Measurements from ENCODE around the gene FAM174C.

FAM174C gene

GRCh38 chr19:1290703-1291651, 15.6 kb downstream of the FAM174C start:
- no peak for DNase-seq
- Histone ChIP-seq H3K9me3 (ENCODE audit: control extremely low read depth in 1 of 5, control insufficient read depth in 4 of 5, insufficient read depth in 2 of 5, low read depth in 1 of 5, low read length in 4 of 5) (no peaks in the 10 kb centered on the region), H3K27ac (ENCODE audit: insufficient read depth in 1 of 2, low read depth in 1 of 2, low read length in 2 of 2, poor library complexity in 1 of 2, severe bottlenecking in 2 of 2) (no peak overlapping the region), H3K36me3 (ENCODE audit: control insufficient read depth in 4 of 4, insufficient read depth in 4 of 4, low read length in 3 of 4) (no peaks in the 10 kb centered on the region), H3K27me3 (replicated peaks in 2 of 5; ENCODE audit: control insufficient read depth in 4 of 5, insufficient read depth in 5 of 5, low read length in 4 of 5) (peaks cover 0 to 92% (median 18%) of the 10 kb centered on the region in 5 experiments), H3K4me3 (ENCODE audit: control insufficient read depth in 1 of 7, extremely low read depth in 1 of 7, insufficient read depth in 4 of 7, low read depth in 2 of 7, low read length in 6 of 7) (no peak overlapping the region), H3K4me1 (ENCODE audit: control extremely low read depth in 1 of 4, control insufficient read depth in 4 of 4, insufficient read depth in 4 of 4, low read length in 3 of 4) (peaks cover 0 to 20% (median 14%) of the 10 kb centered on the region in 4 experiments)
- POLR2A ChIA-PET: no interaction called here
- CTCF ChIA-PET: interaction anchor here (0.8 to 1.3 kb wide), 2 partner anchors 12 to 13 kb away, joined by 3 to 6 read pairs; no protein-coding TSS in a partner anchor
- 89% methylated on average over 36 of the region's 40 CpGs for whole genome bisulfite sequencing (ENCODE audit: insufficient coverage)

GRCh38 chr19:1291761-1292418, 16.6 kb downstream of the FAM174C start:
- Histone ChIP-seq H3K9me3 (ENCODE audit: control extremely low read depth in 1 of 5, control insufficient read depth in 4 of 5, insufficient read depth in 2 of 5, low read depth in 1 of 5, low read length in 4 of 5) (no peaks in the 10 kb centered on the region), H3K4me1 (ENCODE audit: control extremely low read depth in 1 of 4, control insufficient read depth in 4 of 4, insufficient read depth in 4 of 4, low read length in 3 of 4) (peaks cover 0 to 14% (median 12%) of the 10 kb centered on the region in 4 experiments), H3K4me3 (ENCODE audit: control insufficient read depth in 1 of 7, extremely low read depth in 1 of 7, insufficient read depth in 4 of 7, low read depth in 2 of 7, low read length in 6 of 7) (no peak overlapping the region), H3K36me3 (ENCODE audit: control insufficient read depth in 4 of 4, insufficient read depth in 4 of 4, low read length in 3 of 4) (no peaks in the 10 kb centered on the region), H3K27ac (ENCODE audit: insufficient read depth in 1 of 2, low read depth in 1 of 2, low read length in 2 of 2, poor library complexity in 1 of 2, severe bottlenecking in 2 of 2) (no peak overlapping the region), H3K27me3 (replicated peaks in 2 of 5; ENCODE audit: control insufficient read depth in 4 of 5, insufficient read depth in 5 of 5, low read length in 4 of 5) (peaks cover 0 to 86% (median 15%) of the 10 kb centered on the region in 5 experiments)
- CTCF ChIA-PET: interaction anchor here (0.8 to 1.3 kb wide), 2 partner anchors 12 to 13 kb away, joined by 3 to 6 read pairs; no protein-coding TSS in a partner anchor
- no peak for DNase-seq
- POLR2A ChIA-PET: no interaction called here
- WGBS (ENCODE audit: insufficient coverage): 82% methylated on average over 23 of the region's 25 CpGs

- ChIA-PET POLR2A (no interaction called here), CTCF (no interaction called here)
- Histone ChIP-seq H3K9me3 (ENCODE audit: control extremely low read depth in 1 of 5, control insufficient read depth in 4 of 5, insufficient read depth in 2 of 5, low read depth in 1 of 5, low read length in 4 of 5) (no peaks in the 10 kb centered on the region), H3K27ac (ENCODE audit: insufficient read depth in 1 of 2, low read depth in 1 of 2, low read length in 2 of 2, poor library complexity in 1 of 2, severe bottlenecking in 2 of 2) (no peak overlapping the region), H3K36me3 (ENCODE audit: control insufficient read depth in 4 of 4, insufficient read depth in 4 of 4, low read length in 3 of 4) (no peaks in the 10 kb centered on the region), H3K4me3 (ENCODE audit: control insufficient read depth in 1 of 7, extremely low read depth in 1 of 7, insufficient read depth in 4 of 7, low read depth in 2 of 7, low read length in 6 of 7) (no peak overlapping the region), H3K27me3 (replicated peaks in 2 of 5; ENCODE audit: control insufficient read depth in 4 of 5, insufficient read depth in 5 of 5, low read length in 4 of 5) (peaks cover 0 to 82% (median 12%) of the 10 kb centered on the region in 5 experiments), H3K4me1 (ENCODE audit: control extremely low read depth in 1 of 4, control insufficient read depth in 4 of 4, insufficient read depth in 4 of 4, low read length in 3 of 4) (peaks cover 0 to 13% (median 11%) of the 10 kb centered on the region in 4 experiments)
- DNase-seq: no peak
- WGBS (ENCODE audit: insufficient coverage): 95% methylated on average over 16 of the region's 17 CpGs
Observed at GRCh38 chr19:1292419-1293151, 17.3 kb downstream of the FAM174C start.

- DNase-seq: no peak
- H3K27me3 ChIP-seq (replicated peaks in 2 of 5; ENCODE audit: control insufficient read depth in 4 of 5, insufficient read depth in 5 of 5, low read length in 4 of 5): peaks cover 0 to 68% (median 2%) of the 10 kb centered on the region in 5 experiments
- 84% methylated on average over 26 of the region's 35 CpGs for WGBS (ENCODE audit: insufficient coverage)
- no peak overlapping the region for H3K4me3 ChIP-seq (ENCODE audit: control insufficient read depth in 1 of 7, extremely low read depth in 1 of 7, insufficient read depth in 4 of 7, low read depth in 2 of 7, low read length in 6 of 7)
- H3K27ac ChIP-seq (ENCODE audit: insufficient read depth in 1 of 2, low read depth in 1 of 2, low read length in 2 of 2, poor library complexity in 1 of 2, severe bottlenecking in 2 of 2): no peak overlapping the region
- peaks cover 0 to 9% (median 7%) of the 10 kb centered on the region in 4 experiments for H3K4me1 ChIP-seq (ENCODE audit: control extremely low read depth in 1 of 4, control insufficient read depth in 4 of 4, insufficient read depth in 4 of 4, low read length in 3 of 4)
- ChIA-PET CTCF (interaction anchor here (1.0 kb wide), 1 partner anchor 78 kb away, joined by 3 read pairs; no protein-coding TSS in a partner anchor), POLR2A (no interaction called here)
- no peaks in the 10 kb centered on the region for H3K36me3 ChIP-seq (ENCODE audit: control insufficient read depth in 4 of 4, insufficient read depth in 4 of 4, low read length in 3 of 4)
- no peaks in the 10 kb centered on the region for H3K9me3 ChIP-seq (ENCODE audit: control extremely low read depth in 1 of 5, control insufficient read depth in 4 of 5, insufficient read depth in 2 of 5, low read depth in 1 of 5, low read length in 4 of 5)
Observed at GRCh38 chr19:1293782-1294604, 18.7 kb downstream of the FAM174C start.

- H3K4me1 ChIP-seq (ENCODE audit: control extremely low read depth in 1 of 4, control insufficient read depth in 4 of 4, insufficient read depth in 4 of 4, low read length in 3 of 4): peaks cover 0 to 9% (median 7%) of the 10 kb centered on the region in 4 experiments
- DNase-seq: no peak
- no peak overlapping the region for H3K27ac ChIP-seq (ENCODE audit: insufficient read depth in 1 of 2, low read depth in 1 of 2, low read length in 2 of 2, poor library complexity in 1 of 2, severe bottlenecking in 2 of 2)
- no peak overlapping the region for H3K4me3 ChIP-seq (ENCODE audit: control insufficient read depth in 1 of 7, extremely low read depth in 1 of 7, insufficient read depth in 4 of 7, low read depth in 2 of 7, low read length in 6 of 7)
- peaks cover 0 to 61% (median 2%) of the 10 kb centered on the region in 5 experiments for H3K27me3 ChIP-seq (replicated peaks in 2 of 5; ENCODE audit: control insufficient read depth in 4 of 5, insufficient read depth in 5 of 5, low read length in 4 of 5)
- H3K36me3 ChIP-seq (ENCODE audit: control insufficient read depth in 4 of 4, insufficient read depth in 4 of 4, low read length in 3 of 4): no peaks in the 10 kb centered on the region
- WGBS (ENCODE audit: insufficient coverage): 71% methylated on average over 13 of the region's 14 CpGs
- POLR2A ChIA-PET: no interaction called here
- no peaks in the 10 kb centered on the region for H3K9me3 ChIP-seq (ENCODE audit: control extremely low read depth in 1 of 5, control insufficient read depth in 4 of 5, insufficient read depth in 2 of 5, low read depth in 1 of 5, low read length in 4 of 5)
- CTCF ChIA-PET: interaction anchor here (1.0 kb wide), 1 partner anchor 77 kb away, joined by 3 read pairs; no protein-coding TSS in a partner anchor
Observed at GRCh38 chr19:1294688-1295087, 19.4 kb downstream of the FAM174C start.
